GM21576 (cell line): ENCODE data around the gene ADAM12.

Experiments used
- ATAC-seq: cut with Tn5 transposase; IDR thresholded peaks from one replicate; pipeline ENCODE4 v1.9.1; 2021; ENCODE audit warnings: mild to moderate bottlenecking, moderate library complexity; ENCODE audit not compliant: unreplicated experiment

The ADAM12 gene

GRCh38 chr10:126239844-126240243 lies 148.4 kb downstream of the ADAM12 start:
- ATAC-seq: no peak

GRCh38 chr10:126235979-126236851 lies 152.1 kb downstream of the ADAM12 start:
- no peak for ATAC-seq

- ATAC-seq: no peak
These were observed 152.9 kb downstream of the ADAM12 start for GRCh38 chr10:126235091-126235978.

- no peak for ATAC-seq
These were observed 153.6 kb downstream of the ADAM12 start for GRCh38 chr10:126234630-126235029.

GRCh38 chr10:126233182-126234148 lies 154.8 kb downstream of the ADAM12 start:
- no peak for ATAC-seq

- ATAC-seq: no peak
These were observed 157.7 kb downstream of the ADAM12 start for GRCh38 chr10:126230587-126230986.

GRCh38 chr10:126229686-126230085 lies 158.6 kb downstream of the ADAM12 start:
- ATAC-seq: no peak

- no peak for ATAC-seq
These were observed 160.5 kb downstream of the ADAM12 start for GRCh38 chr10:126227762-126228134.

GRCh38 chr10:126226988-126227761 lies 161.1 kb downstream of the ADAM12 start:
- no peak for ATAC-seq

- ATAC-seq: no peak
These were observed 162.1 kb downstream of the ADAM12 start for GRCh38 chr10:126226205-126226604.

- no peak for ATAC-seq
These were observed 162.6 kb downstream of the ADAM12 start for GRCh38 chr10:126225672-126226008.

GRCh38 chr10:126224967-126225671 lies 163.2 kb downstream of the ADAM12 start:
- no peak for ATAC-seq

- ATAC-seq: no peak
These were observed 164.7 kb downstream of the ADAM12 start for GRCh38 chr10:126223512-126224067.

- ATAC-seq: no peak
These were observed 165.4 kb downstream of the ADAM12 start for GRCh38 chr10:126222736-126223511.

GRCh38 chr10:126221874-126222273 lies 166.4 kb downstream of the ADAM12 start:
- no peak for ATAC-seq

GRCh38 chr10:126218778-126219649 lies 169.3 kb downstream of the ADAM12 start:
- no peak for ATAC-seq

- ATAC-seq: no peak
These were observed 170.1 kb downstream of the ADAM12 start for GRCh38 chr10:126218174-126218573.
